ENCODE results near the gene FREY1. TPM values are rescaled to one million over a fixed set of nuclear protein-coding genes. Genes with fewer than 3 reads are reported as not detected.

FREY1 gene
- total and polyA plus RNA-seq, 2 of the 8 experiments (the other 6 are each of a cell fraction or from before 2014, with no cell fraction given), result 0.32 to 1.1 TPM

DNA sequence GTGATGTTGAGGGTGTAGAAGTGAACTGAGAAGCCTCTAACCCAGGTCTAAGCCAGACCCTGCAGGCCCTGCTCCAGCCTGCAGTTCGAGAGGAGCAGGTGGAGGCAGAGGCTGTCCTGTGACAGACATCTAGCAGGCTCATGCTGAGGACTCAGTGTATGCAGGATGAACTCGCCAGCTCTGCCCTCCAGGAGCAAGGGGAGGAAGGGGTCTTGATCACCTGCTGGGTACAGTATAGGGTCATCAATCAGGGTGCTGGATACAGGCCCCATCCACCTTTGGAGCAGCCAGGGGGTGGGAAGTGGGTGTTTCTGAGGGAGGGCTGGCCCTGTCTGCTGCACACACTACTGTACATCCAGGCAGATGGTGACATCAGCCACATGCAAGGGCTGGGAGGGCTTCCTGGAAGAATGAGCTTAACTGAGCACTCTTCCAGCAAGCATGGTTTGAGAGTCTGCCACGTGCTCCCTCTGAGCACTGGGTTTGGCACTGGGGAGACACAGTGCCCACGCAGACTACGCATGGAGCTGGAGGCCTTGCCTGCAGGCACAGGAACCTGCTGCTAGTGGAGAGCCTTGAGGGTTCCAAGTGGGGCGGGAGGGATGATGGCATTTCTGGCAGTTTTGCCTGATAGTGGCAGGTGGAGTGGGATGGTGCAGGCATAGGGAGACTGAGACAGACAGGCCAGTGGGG is 12.4 kb downstream of the FREY1 start (continued):
- TF ChIP-seq TBP (IDR thresholded peaks at IDR 0.05; ENCODE audit: low read depth, low read length), result no peak
